Tibial nerve (tissue), 4 donors: ENCODE results near the gene POLR3H.

Experiments used
- CTCF ChIP-seq, 5 experiments: fragments of 200-600 bp in 3 of 5; fragments of 450-650 bp in 2 of 5; sonication (generic) in 3 of 5; IDR thresholded peaks; one replicate each; pipeline ENCODE4 v1.5.1; 2016 to 2019; ENCODE audit warnings: antibody characterized with exemption in 5 of 5, mild to moderate bottlenecking in 3 of 5, moderate library complexity in 2 of 5
- EP300 ChIP-seq, 2 donors: sonication (generic); formaldehyde crosslinking; IDR thresholded peaks; one replicate each; pipeline ENCODE4 v1.6.1; 2017; ENCODE audit warnings: antibody characterized with exemption in 2 of 2, mild to moderate bottlenecking in 1 of 2

- TF ChIP-seq EP300 (IDR thresholded peaks at IDR 0.05) (no peak), CTCF (IDR thresholded peaks at IDR 0.05) (no peak)
These were observed 38.4 kb upstream of the POLR3H start for GRCh38 chr22:41582694-41583093.
